Measurements from ENCODE around the gene RAB4A. TPM values are rescaled to one million over a fixed set of nuclear protein-coding genes. Genes with fewer than 3 reads are reported as not detected.

The RAB4A gene
- total and polyA plus RNA-seq, 2 of the 8 experiments (the other 6 are each of a cell fraction or from before 2014, with no cell fraction given): 13.3 to 68.8 TPM

DNA sequence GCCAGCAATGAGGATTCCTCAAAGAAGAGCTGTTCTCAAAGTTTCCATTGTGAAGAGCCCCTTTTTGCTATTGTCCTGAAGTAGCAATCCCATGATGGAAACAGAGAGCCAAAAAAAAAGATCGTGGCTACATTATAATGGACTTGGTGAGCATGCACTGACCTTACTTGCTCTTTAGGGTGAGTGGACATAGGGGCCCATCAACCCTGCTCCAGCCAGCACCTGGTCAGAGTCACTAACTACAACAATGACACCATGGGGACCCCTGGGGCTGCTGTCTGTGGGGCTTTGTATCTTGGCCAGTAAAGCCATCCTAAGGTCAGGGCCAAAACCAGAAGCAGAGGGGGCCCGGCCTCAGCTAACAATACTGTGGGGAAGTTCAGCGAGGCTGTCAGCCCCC lies 30.4 kb upstream of the RAB4A start (continued):
- TF ChIP-seq POLR2AphosphoS5 (IDR thresholded peaks at IDR 0.05; ENCODE audit: low read depth, low read length) (no peak), CTBP2 (IDR thresholded peaks at IDR 0.05; ENCODE audit: borderline replicate concordance, insufficient read depth, insufficient read length, low read length) (no peak)
